ENCODE results near the gene BBS12.

DNA sequence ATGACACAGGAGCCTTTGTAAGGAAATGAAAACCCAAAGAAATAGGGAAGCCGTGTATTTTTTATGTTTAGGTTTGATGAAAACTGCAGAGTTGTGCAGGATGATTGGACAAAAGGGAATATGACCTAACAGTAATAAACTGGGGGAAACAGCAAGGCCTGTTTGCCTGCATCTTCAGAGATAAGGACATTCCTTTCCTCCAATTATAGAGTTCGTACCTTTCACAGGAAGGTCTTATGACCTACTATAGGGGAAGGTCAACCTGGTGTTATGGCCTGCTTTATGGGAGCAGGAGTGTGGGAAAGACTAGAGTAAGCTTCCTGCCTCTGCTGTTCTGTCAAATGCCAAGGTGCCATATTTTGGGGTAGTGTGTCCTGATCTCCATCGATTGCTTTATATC, 42.5 kb downstream of the BBS12 start:
- TF ChIP-seq POLR2A (IDR thresholded peaks at IDR 0.05; ENCODE audit: low read length) (no peak), GATA1 (IDR thresholded peaks at IDR 0.05; ENCODE audit: low read depth, low read length) (no peak)
